Nephron progenitor cell (in vitro differentiated cells): ENCODE results near the gene CREB5.
A peak's percentile ranks its signal among the peaks of the same experiment; 100 is the strongest.
"Not testable (repeated sequence)": the region's sequence is repeated elsewhere in the genome, so short reads cannot be mapped to it uniquely, and the experiment has no call there.

Source experiments
- DNase-seq: peaks from one replicate; pipeline ENCODE4 v3.0.0; 2021
- H3K27ac Mint-ChIP-seq: 2 replicates; pipeline ENCODE4 v1.8.0; 2021; ENCODE audit warnings: mild to moderate bottlenecking, moderate library complexity, mixed read lengths
- H3K27me3 Mint-ChIP-seq: 2 replicates; pipeline ENCODE4 v1.8.0; 2021; ENCODE audit warnings: mild to moderate bottlenecking, low read depth, mixed read lengths; ENCODE audit not compliant: poor library complexity
- H3K36me3 Mint-ChIP-seq: 2 replicates; pipeline ENCODE4 v1.8.0; 2021; ENCODE audit warnings: low read depth, mixed read lengths
- H3K4me1 Mint-ChIP-seq: 2 replicates; pipeline ENCODE4 v1.8.0; 2021; ENCODE audit warnings: mixed read lengths
- H3K4me3 Mint-ChIP-seq: 2 replicates; pipeline ENCODE4 v1.8.0; 2021; ENCODE audit warnings: mild to moderate bottlenecking, moderate library complexity, mixed read lengths
- H3K9me3 Mint-ChIP-seq: 2 replicates; pipeline ENCODE4 v1.8.0; 2021; ENCODE audit warnings: mild to moderate bottlenecking, moderate library complexity, mixed read lengths
- CTCF ChIP-seq: fragments of 200-600 bp; sonication (generic); IDR thresholded peaks from 2 replicates; pipeline ENCODE4 v1.5.0; 2021; ENCODE audit warnings: antibody characterized with exemption

CREB5 gene

GRCh38 chr7:28397141-28397540 lies 15.2 kb upstream of the CREB5 start:
- Mint-ChIP-seq H3K4me3 (no peak overlapping the region), H3K27me3 (peaks cover 16% of the 10 kb centered on the region), H3K9me3 (peaks cover 3% of the 10 kb centered on the region), H3K4me1 (no peaks in the 10 kb centered on the region), H3K36me3 (no peaks in the 10 kb centered on the region), H3K27ac (no peak overlapping the region)
- no peak for DNase-seq
- TF ChIP-seq CTCF: no peak

GRCh38 chr7:28400838-28401360 lies 11.4 kb upstream of the CREB5 start:
- Mint-ChIP-seq H3K4me3 (no peak overlapping the region), H3K27ac (no peak overlapping the region), H3K27me3 (peaks cover 37% of the 10 kb centered on the region), H3K9me3 (no peaks in the 10 kb centered on the region), H3K4me1 (no peaks in the 10 kb centered on the region), H3K36me3 (no peaks in the 10 kb centered on the region)
- no peak for DNase-seq
- TF ChIP-seq CTCF: no peak

GRCh38 chr7:28401567-28401966 lies 10.8 kb upstream of the CREB5 start:
- not testable (repeated sequence) for H3K4me3 Mint-ChIP-seq, H3K27ac Mint-ChIP-seq, H3K9me3 Mint-ChIP-seq

GRCh38 chr7:28405662-28406061 lies 6.7 kb upstream of the CREB5 start:
- no peaks in the 10 kb centered on the region for H3K36me3 Mint-ChIP-seq

More at GRCh38 chr7:28401567-28401966, 10.8 kb upstream of the CREB5 start:
- H3K27me3 Mint-ChIP-seq: peaks cover 44% of the 10 kb centered on the region
- DNase-seq, H3K36me3 Mint-ChIP-seq, H3K4me1 Mint-ChIP-seq: not testable (repeated sequence)

GRCh38 chr7:28406192-28406591 lies 6.1 kb upstream of the CREB5 start:
- peaks cover 63% of the 10 kb centered on the region for H3K27me3 Mint-ChIP-seq

More at GRCh38 chr7:28405662-28406061, 6.7 kb upstream of the CREB5 start:
- H3K4me1 Mint-ChIP-seq: peaks cover 18% of the 10 kb centered on the region
- no peak overlapping the region for H3K27ac Mint-ChIP-seq
- H3K27me3 Mint-ChIP-seq: peaks cover 63% of the 10 kb centered on the region
- H3K4me3 Mint-ChIP-seq: no peak overlapping the region
- DNase-seq: no peak
- no peaks in the 10 kb centered on the region for H3K9me3 Mint-ChIP-seq
- no peak for TF ChIP-seq CTCF

GRCh38 chr7:28407651-28408050 lies 4.7 kb upstream of the CREB5 start:
- H3K36me3 Mint-ChIP-seq: no peaks in the 10 kb centered on the region
- H3K4me3 Mint-ChIP-seq: no peak overlapping the region
- H3K27ac Mint-ChIP-seq: no peak overlapping the region
- H3K4me1 Mint-ChIP-seq: peaks cover 38% of the 10 kb centered on the region
- no peaks in the 10 kb centered on the region for H3K9me3 Mint-ChIP-seq
- TF ChIP-seq CTCF: no peak
- H3K27me3 Mint-ChIP-seq: peaks cover 59% of the 10 kb centered on the region
- no peak for DNase-seq

More at GRCh38 chr7:28406192-28406591, 6.1 kb upstream of the CREB5 start:
- H3K4me1 Mint-ChIP-seq: peaks cover 23% of the 10 kb centered on the region
- H3K36me3 Mint-ChIP-seq: no peaks in the 10 kb centered on the region
- DNase-seq: peak; percentile 15
- no peaks in the 10 kb centered on the region for H3K9me3 Mint-ChIP-seq
- no peak overlapping the region for H3K4me3 Mint-ChIP-seq
- TF ChIP-seq CTCF: no peak
- no peak overlapping the region for H3K27ac Mint-ChIP-seq
